ENCODE measurements around the gene MXI1. TPM values are rescaled to one million over a fixed set of nuclear protein-coding genes. Genes with fewer than 3 reads are reported as not detected.

Gene MXI1
- total and polyA plus RNA-seq, 4 donors: 11.2 to 55.8 (median 18.7) TPM

DNA sequence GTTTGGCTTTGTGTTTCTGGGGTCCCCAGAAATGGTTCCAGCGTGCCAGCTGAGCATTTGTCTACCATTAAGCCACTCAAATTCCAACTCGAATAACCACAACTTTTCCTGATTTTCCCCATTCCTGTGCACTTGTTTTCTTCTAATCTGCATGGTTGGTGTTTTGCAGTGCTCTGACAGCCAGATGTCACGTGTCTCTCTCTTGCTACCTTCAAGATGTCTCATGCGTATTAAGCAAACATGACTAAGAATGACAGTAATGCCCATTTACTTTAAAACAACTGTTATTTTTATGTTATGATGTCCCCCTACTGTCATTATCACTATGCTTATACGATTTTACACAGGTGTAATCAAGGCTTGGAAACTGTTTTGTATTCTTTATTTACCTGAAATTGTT, 35.2 kb upstream of the MXI1 start:
- Histone ChIP-seq H3K9ac (ENCODE audit: insufficient read depth in 1 of 2, low read length in 2 of 2) (no peak overlapping the region), H3K36me3 (ENCODE audit: control insufficient read depth in 4 of 4, insufficient read depth in 4 of 4, low read length in 4 of 4) (no peaks in the 10 kb centered on the region), H3K4me3 (no peak overlapping the region), H3K27ac (ENCODE audit: low read depth in 1 of 2, low read length in 1 of 2) (no peak overlapping the region), H3K4me1 (ENCODE audit: control insufficient read depth in 5 of 5, insufficient read depth in 5 of 5, low read length in 5 of 5) (peaks cover 0 to 11% (median 7%) of the 10 kb centered on the region in 5 donors), H3K9me3 (ENCODE audit: control insufficient read depth in 4 of 4, insufficient read depth in 3 of 4, low read length in 3 of 4) (no peaks in the 10 kb centered on the region), H3K27me3 (ENCODE audit: control insufficient read depth in 3 of 3, insufficient read depth in 3 of 3, low read length in 2 of 3) (peaks cover under 1 to 27% (median 15%) of the 10 kb centered on the region in 3 donors)
- whole genome bisulfite sequencing, 2 donors: 87 to 90% methylated on average over 5 of the region's 5 CpGs
- no peak for DNase-seq
- no peak for TF ChIP-seq CTCF (IDR thresholded peaks at IDR 0.05; ENCODE audit: control extremely low read depth, extremely low read depth)
- no peak for ATAC-seq (ENCODE audit: insufficient read depth, low FRiP score)

- H3K27me3 ChIP-seq (ENCODE audit: control insufficient read depth in 3 of 3, insufficient read depth in 3 of 3, low read length in 2 of 3): peaks cover 0 to 16% (median 1%) of the 10 kb centered on the region in 3 donors
- H3K36me3 ChIP-seq (ENCODE audit: control insufficient read depth in 4 of 4, insufficient read depth in 4 of 4, low read length in 4 of 4): no peaks in the 10 kb centered on the region
- H3K9ac ChIP-seq (ENCODE audit: insufficient read depth in 1 of 2, low read length in 2 of 2): no peak overlapping the region
- DNase-seq (no peak), ATAC-seq (ENCODE audit: insufficient read depth, low FRiP score) (no peak)
- no peak for TF ChIP-seq CTCF (IDR thresholded peaks at IDR 0.05; ENCODE audit: control extremely low read depth, extremely low read depth)
- no peak overlapping the region for H3K27ac ChIP-seq (ENCODE audit: low read depth in 1 of 2, low read length in 1 of 2)
- peaks cover 0 to 11% (median 3%) of the 10 kb centered on the region in 5 donors for H3K4me1 ChIP-seq (ENCODE audit: control insufficient read depth in 5 of 5, insufficient read depth in 5 of 5, low read length in 5 of 5)
- no peaks in the 10 kb centered on the region for H3K9me3 ChIP-seq (ENCODE audit: control insufficient read depth in 4 of 4, insufficient read depth in 3 of 4, low read length in 3 of 4)
- no peak overlapping the region for H3K4me3 ChIP-seq
Measured at GRCh38 chr10:110174201-110174600, 33.2 kb upstream of the MXI1 start.

DNA sequence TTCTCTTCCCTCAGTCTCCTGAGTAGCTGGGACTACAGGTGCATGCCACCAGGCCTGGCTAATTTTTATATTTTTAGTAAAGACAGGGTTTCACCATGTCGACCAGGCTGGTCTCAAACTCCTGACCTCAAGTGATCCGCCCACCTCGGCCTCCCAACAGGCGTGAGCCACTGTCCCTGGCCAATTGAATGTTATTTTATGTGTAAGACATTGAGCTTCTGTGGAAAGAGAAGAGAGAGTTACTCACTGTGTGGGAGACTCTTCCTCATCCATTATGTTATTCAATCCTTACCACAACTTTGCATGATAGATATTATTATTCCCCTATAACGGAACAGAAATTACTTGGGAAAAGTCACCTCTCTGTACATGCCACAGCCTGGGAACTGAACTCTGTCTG, 32.6 kb upstream of the MXI1 start:
- H3K4me1 ChIP-seq (ENCODE audit: control insufficient read depth in 5 of 5, insufficient read depth in 5 of 5, low read length in 5 of 5): peaks cover 0 to 9% (median 3%) of the 10 kb centered on the region in 5 donors
- H3K9me3 ChIP-seq (ENCODE audit: control insufficient read depth in 4 of 4, insufficient read depth in 3 of 4, low read length in 3 of 4): no peaks in the 10 kb centered on the region
- H3K36me3 ChIP-seq (ENCODE audit: control insufficient read depth in 4 of 4, insufficient read depth in 4 of 4, low read length in 4 of 4): no peaks in the 10 kb centered on the region
- 95 to 98% methylated on average over 5 of the region's 5 CpGs for WGBS, 2 donors
- H3K27me3 ChIP-seq (ENCODE audit: control insufficient read depth in 3 of 3, insufficient read depth in 3 of 3, low read length in 2 of 3): peaks cover 0 to 10% (median 0%) of the 10 kb centered on the region in 3 donors
- H3K9ac ChIP-seq (ENCODE audit: insufficient read depth in 1 of 2, low read length in 2 of 2): no peak overlapping the region
- no peak for DNase-seq
- TF ChIP-seq CTCF (IDR thresholded peaks at IDR 0.05; ENCODE audit: control extremely low read depth, extremely low read depth): no peak
- ATAC-seq (ENCODE audit: insufficient read depth, low FRiP score): no peak
- no peak overlapping the region for H3K27ac ChIP-seq (ENCODE audit: low read depth in 1 of 2, low read length in 1 of 2)
- no peak overlapping the region for H3K4me3 ChIP-seq

- no peaks in the 10 kb centered on the region for H3K9me3 ChIP-seq (ENCODE audit: control insufficient read depth in 4 of 4, insufficient read depth in 3 of 4, low read length in 3 of 4)
- DNase-seq (no peak), ATAC-seq (ENCODE audit: insufficient read depth, low FRiP score) (no peak)
- H3K27me3 ChIP-seq (ENCODE audit: control insufficient read depth in 3 of 3, insufficient read depth in 3 of 3, low read length in 2 of 3): peaks cover 0 to 5% (median 0%) of the 10 kb centered on the region in 3 donors
- 90 to 91% methylated on average over 2 of the region's 2 CpGs for WGBS, 2 donors
- H3K9ac ChIP-seq (ENCODE audit: insufficient read depth in 1 of 2, low read length in 2 of 2): no peak overlapping the region
- H3K4me1 ChIP-seq (ENCODE audit: control insufficient read depth in 5 of 5, insufficient read depth in 5 of 5, low read length in 5 of 5): peaks cover 0 to 3% (median 0%) of the 10 kb centered on the region in 5 donors
- no peak for TF ChIP-seq CTCF (IDR thresholded peaks at IDR 0.05; ENCODE audit: control extremely low read depth, extremely low read depth)
- H3K27ac ChIP-seq (ENCODE audit: low read depth in 1 of 2, low read length in 1 of 2): no peak overlapping the region
- H3K4me3 ChIP-seq: no peak overlapping the region
- H3K36me3 ChIP-seq (ENCODE audit: control insufficient read depth in 4 of 4, insufficient read depth in 4 of 4, low read length in 4 of 4): no peaks in the 10 kb centered on the region
Measured at GRCh38 chr10:110175406-110175805, 32.0 kb upstream of the MXI1 start.

Measured in lung (tissue), 12 donors.